ENCODE data around the gene NF1.

DNA sequence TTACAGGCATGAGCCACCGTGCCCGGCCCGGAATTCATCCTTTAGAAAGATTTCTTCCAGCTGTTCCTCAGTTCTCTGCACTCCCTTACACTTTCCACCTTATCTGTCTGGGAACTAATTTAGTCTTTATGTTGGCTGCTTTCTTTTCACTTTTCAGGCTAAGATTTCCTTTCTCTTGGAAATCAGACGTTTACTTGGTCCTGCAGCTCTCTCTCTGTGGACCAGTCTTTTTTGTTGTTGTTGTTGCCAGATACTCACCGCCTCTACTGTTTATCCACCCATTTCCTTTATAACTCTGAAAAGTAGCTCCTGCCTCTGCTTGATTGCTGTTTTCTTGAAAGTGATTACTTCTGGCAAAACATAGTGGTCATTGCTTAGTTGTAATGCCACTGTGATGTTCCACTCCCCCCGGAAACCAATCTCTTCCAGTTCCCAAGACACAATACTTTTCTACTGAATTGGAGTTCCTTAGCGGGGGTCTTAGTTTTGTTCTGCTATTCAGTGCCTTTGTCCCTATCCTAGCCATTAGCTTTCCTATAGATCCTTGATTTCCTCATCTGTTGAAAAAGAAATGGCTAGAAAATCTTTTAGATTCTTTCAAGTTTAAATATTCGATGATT lies 6.2 kb downstream of the NF1 start:
- TF ChIP-seq, protein P1, sequence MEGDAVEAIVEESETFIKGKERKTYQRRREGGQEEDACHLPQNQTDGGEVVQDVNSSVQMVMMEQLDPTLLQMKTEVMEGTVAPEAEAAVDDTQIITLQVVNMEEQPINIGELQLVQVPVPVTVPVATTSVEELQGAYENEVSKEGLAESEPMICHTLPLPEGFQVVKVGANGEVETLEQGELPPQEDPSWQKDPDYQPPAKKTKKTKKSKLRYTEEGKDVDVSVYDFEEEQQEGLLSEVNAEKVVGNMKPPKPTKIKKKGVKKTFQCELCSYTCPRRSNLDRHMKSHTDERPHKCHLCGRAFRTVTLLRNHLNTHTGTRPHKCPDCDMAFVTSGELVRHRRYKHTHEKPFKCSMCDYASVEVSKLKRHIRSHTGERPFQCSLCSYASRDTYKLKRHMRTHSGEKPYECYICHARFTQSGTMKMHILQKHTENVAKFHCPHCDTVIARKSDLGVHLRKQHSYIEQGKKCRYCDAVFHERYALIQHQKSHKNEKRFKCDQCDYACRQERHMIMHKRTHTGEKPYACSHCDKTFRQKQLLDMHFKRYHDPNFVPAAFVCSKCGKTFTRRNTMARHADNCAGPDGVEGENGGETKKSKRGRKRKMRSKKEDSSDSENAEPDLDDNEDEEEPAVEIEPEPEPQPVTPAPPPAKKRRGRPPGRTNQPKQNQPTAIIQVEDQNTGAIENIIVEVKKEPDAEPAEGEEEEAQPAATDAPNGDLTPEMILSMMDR (IDR thresholded peaks at IDR 0.05) = no peak
- TF ChIP-seq POLR2A (IDR thresholded peaks at IDR 0.05) (no peak), POLR2AphosphoS5 (IDR thresholded peaks at IDR 0.05) (no peak)

All from prostate gland (tissue), 2 donors.